ENCODE measurements around the gene GH1. TPM values are rescaled to one million over a fixed set of nuclear protein-coding genes. Genes with fewer than 3 reads are reported as not detected.
"Not testable (repeated sequence)": the region's sequence is repeated elsewhere in the genome, so short reads cannot be mapped to it uniquely, and the experiment has no call there.

Gene GH1
- total RNA-seq, 1 donor from 2014 or later = not detected

DNA sequence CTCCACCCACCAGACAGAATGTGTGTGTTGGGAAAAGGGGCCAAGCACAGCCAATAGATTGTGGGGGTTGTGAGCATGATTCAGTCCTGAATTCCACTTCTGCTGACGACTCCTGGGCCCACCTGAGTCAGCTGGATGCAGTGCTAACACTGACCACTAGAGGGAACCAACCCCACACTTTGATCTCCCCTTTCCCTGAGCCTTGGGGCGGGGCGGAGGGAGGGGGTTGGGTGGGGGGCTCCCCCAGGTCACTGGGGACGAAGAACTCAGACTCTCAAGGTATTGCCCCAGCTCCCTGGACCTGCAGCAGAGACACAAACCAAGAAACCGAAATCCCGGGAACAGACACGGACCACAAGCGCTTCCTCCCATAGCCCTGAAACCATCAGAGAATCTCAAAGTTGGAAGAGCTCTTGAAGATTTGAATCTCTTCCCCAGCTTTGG, 7.0 kb downstream of the GH1 start:
- Histone ChIP-seq H3K27me3 (no peaks in the 10 kb centered on the region), H3K27ac (no peak overlapping the region), H3K9me3 (no peaks in the 10 kb centered on the region), H3K4me3 (no peak overlapping the region), H3K36me3 (no peaks in the 10 kb centered on the region), H3K4me1 (no peaks in the 10 kb centered on the region)
- TF ChIP-seq POLR2A (IDR thresholded peaks at IDR 0.05) = no peak
- TF ChIP-seq, protein P1, sequence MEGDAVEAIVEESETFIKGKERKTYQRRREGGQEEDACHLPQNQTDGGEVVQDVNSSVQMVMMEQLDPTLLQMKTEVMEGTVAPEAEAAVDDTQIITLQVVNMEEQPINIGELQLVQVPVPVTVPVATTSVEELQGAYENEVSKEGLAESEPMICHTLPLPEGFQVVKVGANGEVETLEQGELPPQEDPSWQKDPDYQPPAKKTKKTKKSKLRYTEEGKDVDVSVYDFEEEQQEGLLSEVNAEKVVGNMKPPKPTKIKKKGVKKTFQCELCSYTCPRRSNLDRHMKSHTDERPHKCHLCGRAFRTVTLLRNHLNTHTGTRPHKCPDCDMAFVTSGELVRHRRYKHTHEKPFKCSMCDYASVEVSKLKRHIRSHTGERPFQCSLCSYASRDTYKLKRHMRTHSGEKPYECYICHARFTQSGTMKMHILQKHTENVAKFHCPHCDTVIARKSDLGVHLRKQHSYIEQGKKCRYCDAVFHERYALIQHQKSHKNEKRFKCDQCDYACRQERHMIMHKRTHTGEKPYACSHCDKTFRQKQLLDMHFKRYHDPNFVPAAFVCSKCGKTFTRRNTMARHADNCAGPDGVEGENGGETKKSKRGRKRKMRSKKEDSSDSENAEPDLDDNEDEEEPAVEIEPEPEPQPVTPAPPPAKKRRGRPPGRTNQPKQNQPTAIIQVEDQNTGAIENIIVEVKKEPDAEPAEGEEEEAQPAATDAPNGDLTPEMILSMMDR (IDR thresholded peaks at IDR 0.05) = peak; percentile 33 to 80 (median 65)
- DNase-seq (ENCODE audit: extremely low spot score in 2 of 2) = no peak
- intact Hi-C loops (cut with DNase I) = loop anchor here (10.0 kb wide), 2 partner anchors 113 to 223 kb away; partner anchors contain the start of genes ERN1 and ICAM2

DNA sequence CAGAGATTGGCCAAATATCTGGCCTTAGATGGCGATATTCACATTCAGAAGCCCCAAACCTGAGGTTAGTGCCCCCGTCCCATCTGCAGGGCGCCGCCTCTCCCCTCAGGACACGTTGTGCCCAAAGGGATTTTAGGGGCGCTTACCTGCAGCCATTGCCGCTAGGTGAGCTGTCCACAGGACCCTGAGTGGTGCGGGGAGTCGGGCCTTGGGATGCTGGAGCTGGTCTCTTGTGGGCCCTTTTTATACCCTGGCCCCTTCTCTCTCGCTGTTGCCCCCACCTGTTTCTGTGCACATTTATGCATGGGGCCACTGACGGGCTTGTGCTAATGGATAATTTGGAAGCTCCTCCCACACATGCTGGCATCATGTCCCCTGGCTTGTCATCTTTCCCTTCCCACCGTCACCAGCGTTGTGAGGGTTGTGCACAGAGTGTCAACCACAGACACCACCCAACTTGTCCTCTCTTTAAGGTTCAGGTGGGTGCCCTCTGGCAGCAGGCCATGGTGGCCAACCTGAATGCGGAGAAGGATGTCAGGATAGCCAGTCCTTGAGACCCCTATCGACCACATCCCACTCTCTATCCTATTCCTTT, 7.5 kb downstream of the GH1 start, which contains the start of gene CSHL1:
TSS of gene CSHL1 (minus strand) at position 218 of the 595 bp plus-strand sequence. CDS start at position 156, 62 bp downstream.
- Histone ChIP-seq H3K27ac (no peak within 1 kb of the TSS), H3K9me3 (no peaks in the 10 kb centered on the region), H3K36me3 (no peaks in the 10 kb centered on the region), H3K27me3 (no peaks in the 10 kb centered on the region), H3K4me1 (no peaks in the 10 kb centered on the region), H3K4me3 (no peak within 1 kb of the TSS)
- TF ChIP-seq POLR2A (IDR thresholded peaks at IDR 0.05) = no peak
- TF ChIP-seq, protein P1 (IDR thresholded peaks at IDR 0.05) = no peak
- no peak for DNase-seq (ENCODE audit: extremely low spot score in 2 of 2)
- intact Hi-C loops (cut with DNase I) = loop anchor here (10.0 kb wide), 2 partner anchors 114 to 224 kb away; partner anchors contain the start of genes ERN1 and ICAM2

DNA sequence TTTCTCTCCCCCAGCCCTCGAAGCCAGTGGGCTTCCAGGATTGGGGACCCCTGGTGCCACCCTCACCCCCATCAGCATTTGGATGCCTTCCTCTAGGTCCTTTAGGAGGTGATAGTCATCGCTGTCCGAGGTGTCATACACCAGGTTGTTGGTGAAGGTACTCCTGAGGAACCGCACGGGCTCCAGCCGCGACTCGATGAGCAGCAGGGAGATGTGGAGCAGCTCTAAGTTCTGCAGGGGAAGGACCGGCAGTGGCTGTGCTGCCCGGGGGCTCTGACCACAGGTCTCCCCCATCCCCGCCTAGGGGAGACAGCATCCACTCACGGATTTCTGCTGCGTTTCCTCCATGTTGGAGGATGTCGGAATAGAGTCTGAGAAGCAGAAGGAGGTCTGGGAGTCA, 8.5 kb downstream of the GH1 start:
- intact Hi-C loops (cut with DNase I) = loop anchor here (10.0 kb wide), 2 partner anchors 115 to 225 kb away; partner anchors contain the start of genes ERN1 and ICAM2
- TF ChIP-seq, protein P1 (IDR thresholded peaks at IDR 0.05) = no peak
- no peaks in the 10 kb centered on the region for H3K27me3 ChIP-seq
- H3K4me3 ChIP-seq = no peak overlapping the region
- no peaks in the 10 kb centered on the region for H3K9me3 ChIP-seq
- no peaks in the 10 kb centered on the region for H3K36me3 ChIP-seq
- DNase-seq (ENCODE audit: extremely low spot score in 2 of 2) = no peak
- no peaks in the 10 kb centered on the region for H3K4me1 ChIP-seq
- H3K27ac ChIP-seq = no peak overlapping the region

DNA sequence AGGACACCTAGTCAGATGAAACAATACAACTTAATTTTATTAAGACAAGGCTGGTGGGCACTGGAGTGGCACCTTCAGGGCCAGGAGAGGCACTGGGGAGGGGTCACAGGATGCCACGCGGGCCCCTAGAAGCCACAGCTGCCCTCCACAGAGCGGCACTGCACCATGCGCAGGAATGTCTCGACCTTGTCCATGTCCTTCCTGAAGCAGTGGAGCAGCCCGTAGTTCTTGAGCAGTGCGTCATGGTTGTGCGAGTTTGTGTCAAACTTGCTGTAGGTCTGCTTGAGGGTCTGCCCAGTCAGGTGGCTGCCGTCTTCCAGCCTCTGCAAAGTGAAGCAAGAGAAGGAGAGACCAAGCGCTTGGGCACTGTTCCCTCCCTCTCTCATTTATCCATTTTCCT, 9.1 kb downstream of the GH1 start:
- H3K4me3 ChIP-seq; H3K4me1 ChIP-seq; intact Hi-C loops (cut with DNase I); H3K36me3 ChIP-seq; H3K27ac ChIP-seq; H3K27me3 ChIP-seq; DNase-seq (ENCODE audit: extremely low spot score in 2 of 2); H3K9me3 ChIP-seq: not testable (repeated sequence)

DNA sequence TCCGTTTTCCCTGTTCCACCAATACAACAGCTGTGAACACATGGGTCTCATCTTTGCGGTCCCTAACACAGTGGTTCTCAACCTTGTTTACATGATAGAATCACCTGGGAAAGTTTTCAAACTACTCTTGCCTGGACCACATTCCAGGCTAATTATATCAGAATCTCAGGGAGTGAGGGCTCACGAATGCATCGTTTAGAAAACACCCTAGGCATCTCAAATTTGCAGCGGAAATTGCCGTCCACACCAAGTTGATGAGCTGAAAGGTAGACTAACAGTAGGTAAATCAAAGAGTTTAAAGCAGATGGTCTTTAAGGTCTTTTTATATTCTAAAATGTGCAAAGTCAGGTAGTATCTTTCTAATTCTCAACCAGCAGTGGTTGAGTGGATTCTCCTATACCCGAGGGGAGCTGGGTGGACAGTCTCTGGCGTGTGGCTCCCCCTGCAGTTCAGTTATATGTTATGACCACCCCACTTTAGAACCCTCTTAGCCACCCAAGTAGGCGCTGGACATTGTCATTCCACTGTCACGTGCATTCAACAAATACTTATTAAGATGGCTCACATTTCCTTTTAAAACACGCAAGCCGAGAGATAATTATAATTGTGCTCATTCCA, 11.4 kb downstream of the GH1 start:
- H3K9me3 ChIP-seq; DNase-seq (ENCODE audit: extremely low spot score in 2 of 2); H3K4me1 ChIP-seq; H3K27me3 ChIP-seq; H3K36me3 ChIP-seq; intact Hi-C loops (cut with DNase I); H3K4me3 ChIP-seq; H3K27ac ChIP-seq: not testable (repeated sequence)

DNA sequence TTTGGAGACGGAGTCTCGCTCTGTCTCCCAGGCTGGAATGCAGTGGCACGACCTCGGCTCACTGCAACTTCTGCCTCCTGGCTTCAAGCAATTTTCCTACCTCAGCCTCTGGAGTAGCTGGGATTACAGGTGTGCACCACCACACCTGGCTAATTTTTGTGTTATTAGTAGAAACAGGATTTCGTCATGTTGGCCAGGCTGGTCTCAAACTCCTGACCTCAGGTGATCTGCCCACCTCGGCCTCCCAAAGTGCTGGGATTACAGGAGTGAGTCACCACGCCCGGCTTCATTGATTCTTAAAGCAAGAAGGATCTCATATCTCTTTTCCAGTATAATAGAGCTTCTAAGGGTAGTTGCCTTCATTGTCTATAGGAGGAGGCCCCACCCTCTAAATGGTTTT, 13.8 kb downstream of the GH1 start:
- DNase-seq (ENCODE audit: extremely low spot score in 2 of 2); H3K9me3 ChIP-seq; H3K4me3 ChIP-seq; H3K27me3 ChIP-seq; H3K36me3 ChIP-seq; intact Hi-C loops (cut with DNase I); H3K27ac ChIP-seq; H3K4me1 ChIP-seq: not testable (repeated sequence)

DNA sequence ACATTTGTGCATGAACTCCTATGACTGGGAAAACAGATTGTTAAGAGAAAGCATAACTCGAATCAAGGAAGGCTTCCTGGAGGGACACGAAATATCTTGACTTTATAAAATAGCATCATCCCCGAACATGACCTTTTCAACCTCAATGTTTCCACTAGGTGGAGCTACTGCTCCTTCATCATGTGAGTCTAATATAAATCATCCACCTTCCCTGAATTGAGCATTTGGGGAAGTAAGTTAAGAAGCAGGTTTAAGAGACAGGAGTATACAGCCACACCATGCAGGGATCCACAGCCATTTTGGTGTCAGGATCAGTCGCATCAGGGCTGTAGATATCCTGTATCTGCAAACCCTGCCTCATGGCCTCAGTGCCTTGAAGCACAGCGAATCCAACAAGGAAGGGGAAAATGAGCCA, 14.8 kb downstream of the GH1 start:
- H3K36me3 ChIP-seq; H3K4me3 ChIP-seq; H3K27me3 ChIP-seq; intact Hi-C loops (cut with DNase I); H3K27ac ChIP-seq; H3K4me1 ChIP-seq; H3K9me3 ChIP-seq; DNase-seq (ENCODE audit: extremely low spot score in 2 of 2): not testable (repeated sequence)
- TF ChIP-seq, protein P1 (IDR thresholded peaks at IDR 0.05) = peak in 1 of 3 experiments; percentile 23

DNA sequence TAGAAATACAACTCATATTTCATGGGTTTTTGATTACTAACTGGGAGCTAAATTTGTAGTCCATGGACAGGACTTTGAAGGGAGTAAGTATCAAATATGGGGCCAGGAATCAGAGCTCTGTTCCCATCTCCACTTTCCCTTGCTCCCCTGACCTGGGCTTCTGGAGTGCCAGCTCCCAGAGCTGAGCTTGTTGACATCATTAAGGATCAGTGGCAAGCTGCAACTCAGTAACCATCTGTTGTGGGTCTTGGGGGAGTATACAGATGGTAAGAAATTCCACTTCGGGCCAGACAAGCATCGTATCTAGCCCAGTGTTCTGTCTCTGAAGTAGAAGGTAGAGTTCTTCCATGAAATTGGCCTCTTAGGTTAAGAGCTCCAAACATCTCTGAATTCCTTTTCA, 16.7 kb downstream of the GH1 start:
- H3K4me3 ChIP-seq; intact Hi-C loops (cut with DNase I): not testable (repeated sequence)

DNA sequence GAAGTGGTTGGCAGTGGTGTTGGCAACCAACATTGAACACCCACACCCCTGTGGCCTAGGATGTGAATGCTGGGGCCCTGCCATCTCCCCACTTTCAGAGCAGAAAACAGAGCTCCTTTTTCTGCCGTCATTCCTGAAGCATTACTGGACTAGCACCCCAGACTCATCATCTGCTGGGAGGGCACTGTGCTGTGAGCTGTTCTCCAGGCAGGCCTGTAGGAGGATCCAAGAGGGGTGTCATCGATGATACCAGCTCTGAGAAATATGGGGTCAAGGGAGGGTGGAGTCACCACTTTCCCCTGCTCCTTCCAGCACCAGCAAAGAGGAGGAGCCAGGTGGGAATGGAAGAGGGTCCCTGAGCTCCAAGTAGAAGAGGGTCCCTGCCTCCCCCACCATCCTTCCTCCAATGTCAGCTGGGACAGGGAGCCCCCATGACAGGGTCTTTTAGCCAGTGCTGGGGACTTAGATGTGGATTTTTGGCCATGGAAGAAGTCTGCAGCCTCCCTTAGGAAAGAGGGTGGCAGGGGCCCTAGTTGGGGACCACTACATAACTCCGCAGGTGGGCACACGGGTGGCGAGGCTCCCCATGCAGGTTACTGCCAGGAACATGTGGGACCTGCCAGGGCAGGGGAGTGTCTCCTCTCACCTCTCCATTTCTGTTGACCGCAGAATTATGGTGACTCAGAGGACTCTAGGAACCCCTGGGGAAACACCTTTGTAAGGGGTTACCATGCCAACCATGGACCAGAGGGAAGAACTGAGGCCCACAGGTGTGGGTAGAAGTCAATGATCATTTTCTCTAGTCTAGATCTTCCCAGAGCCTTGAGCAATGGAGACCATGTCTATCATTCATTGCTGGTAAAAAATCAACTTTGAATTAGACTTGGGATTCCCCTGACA, 19.5 kb downstream of the GH1 start:
- H3K9me3 ChIP-seq; H3K4me3 ChIP-seq; H3K27me3 ChIP-seq; H3K36me3 ChIP-seq; H3K27ac ChIP-seq; DNase-seq (ENCODE audit: extremely low spot score in 2 of 2); intact Hi-C loops (cut with DNase I); H3K4me1 ChIP-seq: not testable (repeated sequence)

More for the DNA sequence above, 16.7 kb downstream of the GH1 start:
- not testable (repeated sequence) for H3K9me3 ChIP-seq; H3K27ac ChIP-seq; DNase-seq (ENCODE audit: extremely low spot score in 2 of 2); H3K4me1 ChIP-seq; H3K27me3 ChIP-seq; H3K36me3 ChIP-seq

All from vagina (tissue), 2 donors.